ENCODE measurements around the gene RNF34. TPM values are rescaled to one million over a fixed set of nuclear protein-coding genes. Genes with fewer than 3 reads are reported as not detected.
A peak's percentile ranks its signal among the peaks of the same experiment; 100 is the strongest.

Gene RNF34
- total RNA-seq, 1 donor from 2014 or later: 65.7 TPM

DNA sequence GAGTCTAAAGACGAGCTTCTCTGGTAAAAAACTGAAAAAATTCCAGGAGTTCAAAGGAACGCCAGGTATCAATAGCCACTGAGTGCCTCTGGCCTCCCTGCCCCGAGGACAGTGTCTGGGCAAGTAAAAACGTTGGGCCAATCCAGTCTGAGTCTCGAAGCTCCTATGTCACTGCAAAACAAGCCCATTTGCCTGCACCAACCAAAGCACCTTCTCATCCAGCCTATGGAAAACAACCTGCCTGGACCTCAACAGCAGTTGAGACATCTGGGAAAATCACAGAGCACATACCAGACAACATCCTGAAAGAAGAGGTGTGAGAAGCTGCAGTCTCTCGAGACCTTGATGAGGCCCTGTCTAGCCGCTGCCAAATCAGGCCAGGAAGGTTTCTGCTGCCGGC, 56.6 kb downstream of the RNF34 start:
- TF ChIP-seq, protein P1, sequence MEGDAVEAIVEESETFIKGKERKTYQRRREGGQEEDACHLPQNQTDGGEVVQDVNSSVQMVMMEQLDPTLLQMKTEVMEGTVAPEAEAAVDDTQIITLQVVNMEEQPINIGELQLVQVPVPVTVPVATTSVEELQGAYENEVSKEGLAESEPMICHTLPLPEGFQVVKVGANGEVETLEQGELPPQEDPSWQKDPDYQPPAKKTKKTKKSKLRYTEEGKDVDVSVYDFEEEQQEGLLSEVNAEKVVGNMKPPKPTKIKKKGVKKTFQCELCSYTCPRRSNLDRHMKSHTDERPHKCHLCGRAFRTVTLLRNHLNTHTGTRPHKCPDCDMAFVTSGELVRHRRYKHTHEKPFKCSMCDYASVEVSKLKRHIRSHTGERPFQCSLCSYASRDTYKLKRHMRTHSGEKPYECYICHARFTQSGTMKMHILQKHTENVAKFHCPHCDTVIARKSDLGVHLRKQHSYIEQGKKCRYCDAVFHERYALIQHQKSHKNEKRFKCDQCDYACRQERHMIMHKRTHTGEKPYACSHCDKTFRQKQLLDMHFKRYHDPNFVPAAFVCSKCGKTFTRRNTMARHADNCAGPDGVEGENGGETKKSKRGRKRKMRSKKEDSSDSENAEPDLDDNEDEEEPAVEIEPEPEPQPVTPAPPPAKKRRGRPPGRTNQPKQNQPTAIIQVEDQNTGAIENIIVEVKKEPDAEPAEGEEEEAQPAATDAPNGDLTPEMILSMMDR (IDR thresholded peaks at IDR 0.05; ENCODE audit: unreplicated experiment): no peak
- Mint-ChIP-seq H3K27ac (no peak overlapping the region), H3K9me3 (ENCODE audit: low read depth) (no peaks in the 10 kb centered on the region), H3K36me3 (ENCODE audit: insufficient read depth) (peaks cover 3% of the 10 kb centered on the region), H3K4me1 (ENCODE audit: low read depth) (no peaks in the 10 kb centered on the region), H3K4me3 (ENCODE audit: low read depth) (no peak overlapping the region), H3K27me3 (no peaks in the 10 kb centered on the region)
- DNase-seq (ENCODE audit: low spot score, unreplicated experiment): no peak

DNA sequence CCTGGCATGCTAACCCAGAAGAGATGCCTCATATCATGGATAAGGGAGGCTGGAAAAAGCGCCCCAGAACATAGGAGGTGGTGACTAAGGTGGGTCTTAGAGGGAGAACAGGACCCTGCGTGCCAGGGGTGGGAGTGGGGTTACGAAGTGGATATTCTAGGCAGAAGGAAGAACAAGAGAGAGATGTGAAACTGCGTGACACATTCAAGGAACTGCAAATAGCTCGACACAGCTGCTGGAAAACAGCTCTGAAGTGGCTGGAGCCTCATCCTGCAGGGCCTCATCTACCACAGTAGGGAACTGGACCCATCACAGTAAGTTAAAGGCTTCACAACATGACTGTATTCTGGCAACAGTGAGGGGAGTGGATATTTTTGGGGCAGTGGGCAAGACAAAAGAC, 61.1 kb downstream of the RNF34 start:
- Mint-ChIP-seq H3K27me3 (no peaks in the 10 kb centered on the region), H3K36me3 (ENCODE audit: insufficient read depth) (no peaks in the 10 kb centered on the region), H3K27ac (no peak overlapping the region), H3K9me3 (ENCODE audit: low read depth) (no peaks in the 10 kb centered on the region), H3K4me1 (ENCODE audit: low read depth) (peaks cover 9% of the 10 kb centered on the region), H3K4me3 (ENCODE audit: low read depth) (no peak overlapping the region)
- no peak for DNase-seq (ENCODE audit: low spot score, unreplicated experiment)
- TF ChIP-seq, protein P1 (IDR thresholded peaks at IDR 0.05; ENCODE audit: unreplicated experiment): no peak

DNA sequence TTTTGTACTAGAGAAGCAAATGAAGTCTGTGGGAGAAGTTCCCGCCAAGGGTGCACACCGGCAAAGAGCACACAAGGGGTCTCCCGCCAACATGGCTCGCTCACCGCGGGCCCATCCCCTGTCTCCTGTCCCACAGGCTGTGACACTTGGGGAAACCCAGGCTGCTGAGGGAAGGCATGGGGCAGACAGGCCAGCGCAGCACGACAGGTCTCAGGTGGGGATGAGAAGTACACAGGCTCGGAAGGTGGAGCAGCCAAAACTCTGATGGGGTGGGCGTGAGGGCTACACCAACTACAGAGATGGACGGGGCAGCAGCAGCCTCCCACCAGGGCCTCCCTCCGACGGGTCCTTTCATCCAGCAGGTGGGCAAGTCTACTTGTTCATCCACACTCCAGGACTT, 64.4 kb downstream of the RNF34 start:
- Mint-ChIP-seq H3K9me3 (ENCODE audit: low read depth) (no peaks in the 10 kb centered on the region), H3K27me3 (no peaks in the 10 kb centered on the region), H3K27ac (no peak overlapping the region), H3K4me1 (ENCODE audit: low read depth) (peaks cover 13% of the 10 kb centered on the region), H3K36me3 (ENCODE audit: insufficient read depth) (no peaks in the 10 kb centered on the region), H3K4me3 (ENCODE audit: low read depth) (peak overlapping the region; percentile 21)
- DNase-seq (ENCODE audit: low spot score, unreplicated experiment): no peak
- TF ChIP-seq, protein P1 (IDR thresholded peaks at IDR 0.05; ENCODE audit: unreplicated experiment): no peak

DNA sequence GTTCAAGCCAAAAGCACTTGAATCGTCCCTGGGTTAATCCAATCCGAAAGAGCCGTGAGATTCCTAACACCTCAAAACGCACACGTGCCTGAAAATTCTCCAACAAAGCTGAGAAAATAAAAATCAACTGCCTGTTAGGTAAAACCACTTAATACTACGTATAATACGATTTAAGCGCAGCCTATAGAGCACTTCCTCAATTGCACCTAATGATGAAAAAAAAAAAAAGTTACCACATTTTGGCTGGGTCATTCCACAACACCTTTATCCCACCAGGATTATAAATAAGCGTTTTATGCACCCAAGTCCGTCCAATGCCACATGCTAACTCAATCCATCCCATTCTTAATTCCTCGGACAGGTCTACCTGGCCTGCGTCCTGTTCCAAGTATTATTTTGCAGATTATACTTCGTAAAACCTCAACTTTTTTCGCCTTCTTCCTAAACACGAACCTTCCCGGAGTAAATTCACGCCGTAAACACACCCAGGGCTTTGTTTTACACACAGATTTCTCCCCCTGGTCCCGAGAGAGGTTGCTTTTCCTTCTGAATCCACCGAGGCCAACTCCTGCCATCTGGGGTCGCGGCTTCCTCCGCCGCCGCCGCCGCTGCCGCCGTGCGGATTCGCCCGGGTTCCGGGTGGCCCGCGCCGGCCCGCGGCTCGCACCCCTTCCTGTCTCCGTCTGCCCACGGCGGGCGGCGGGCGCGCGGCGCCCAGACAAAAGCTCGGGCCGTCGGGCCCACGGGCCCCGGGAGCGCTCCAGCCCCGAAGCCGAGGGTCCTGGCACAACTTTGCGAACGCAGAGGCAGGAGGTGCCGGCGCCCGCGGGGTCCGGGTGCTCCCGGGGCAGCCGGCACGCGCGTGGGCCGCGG, 66.2 kb downstream of the RNF34 start:
- TF ChIP-seq, protein P1 (IDR thresholded peaks at IDR 0.05; ENCODE audit: unreplicated experiment): no peak
- DNase-seq (ENCODE audit: low spot score, unreplicated experiment): no peak
- Mint-ChIP-seq H3K9me3 (ENCODE audit: low read depth) (no peaks in the 10 kb centered on the region), H3K4me3 (ENCODE audit: low read depth) (peak overlapping the region; percentile 91), H3K4me1 (ENCODE audit: low read depth) (peaks cover 13% of the 10 kb centered on the region), H3K36me3 (ENCODE audit: insufficient read depth) (no peaks in the 10 kb centered on the region), H3K27ac (peak overlapping the region; percentile 96), H3K27me3 (no peaks in the 10 kb centered on the region)

DNA sequence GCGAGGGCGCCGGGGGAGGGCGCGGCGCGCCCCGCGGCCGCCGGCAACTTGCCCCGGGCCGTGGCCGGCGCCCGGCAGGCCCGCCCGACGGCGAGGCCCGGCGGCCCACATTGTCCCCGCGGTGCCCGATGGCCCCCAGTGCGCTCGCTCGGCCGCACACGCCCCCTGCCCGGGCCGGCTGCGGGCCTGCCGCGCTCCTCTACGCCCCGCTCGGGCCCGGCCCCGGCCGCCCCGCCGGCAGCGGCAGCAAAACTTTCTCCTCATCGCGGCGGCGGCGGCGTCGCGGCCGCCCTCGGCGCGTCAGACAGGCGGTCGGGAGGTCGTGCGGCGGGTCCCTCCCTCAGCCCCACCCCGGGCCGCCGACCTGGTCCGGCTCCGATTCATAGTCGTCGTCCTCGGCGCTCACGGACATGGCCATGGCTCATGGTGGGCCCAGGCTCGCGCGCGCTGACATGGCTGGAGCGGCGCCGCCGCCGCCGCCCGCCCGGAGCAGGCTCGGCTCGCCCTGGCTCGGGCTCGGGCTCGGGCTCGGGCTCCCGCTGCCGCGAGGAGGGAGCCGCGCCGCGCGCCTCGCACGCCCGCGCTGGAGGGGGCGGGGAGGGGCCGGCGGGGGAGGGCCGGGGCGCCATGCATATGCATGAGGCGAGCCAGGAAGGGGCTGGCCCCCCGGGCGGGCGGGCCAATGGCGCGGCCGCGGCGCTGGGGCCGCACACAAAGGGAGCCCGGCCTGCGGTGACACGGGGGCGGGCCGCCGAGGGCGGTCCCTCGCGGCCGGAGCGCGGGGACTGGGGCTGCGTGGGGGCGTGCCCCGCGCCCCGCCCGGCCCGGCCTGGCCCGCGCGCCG, 67.1 kb downstream of the RNF34 start:
- H3K4me1 Mint-ChIP-seq (ENCODE audit: low read depth): peaks cover 16% of the 10 kb centered on the region
- peak; percentile 82 for DNase-seq (ENCODE audit: low spot score, unreplicated experiment)
- TF ChIP-seq, protein P1 (IDR thresholded peaks at IDR 0.05; ENCODE audit: unreplicated experiment): no peak
- no peaks in the 10 kb centered on the region for H3K27me3 Mint-ChIP-seq
- no peak overlapping the region for H3K4me3 Mint-ChIP-seq (ENCODE audit: low read depth)
- no peaks in the 10 kb centered on the region for H3K9me3 Mint-ChIP-seq (ENCODE audit: low read depth)
- no peak overlapping the region for H3K27ac Mint-ChIP-seq
- H3K36me3 Mint-ChIP-seq (ENCODE audit: insufficient read depth): no peaks in the 10 kb centered on the region
